Suprapubic skin (tissue), 4 donors: ENCODE results near the gene NPHP1. TPM values are rescaled to one million over a fixed set of nuclear protein-coding genes. Genes with fewer than 3 reads are reported as not detected.
"Not testable (repeated sequence)": the region's sequence is repeated elsewhere in the genome, so short reads cannot be mapped to it uniquely, and the experiment has no call there.

Experiments used
- DNase-seq, 2 donors: peaks; one replicate each; pipeline ENCODE4 v3.0.0-alpha.2; 2019; ENCODE audit warnings: low spot score in 2 of 2
- H3K27ac ChIP-seq: fragments of 200-600 bp; sonication (generic); one replicate; pipeline ENCODE4 v1.5.1; 2019
- H3K27me3 ChIP-seq: fragments of 200-600 bp; sonication (generic); one replicate; pipeline ENCODE4 v1.5.1; 2019
- H3K36me3 ChIP-seq: fragments of 200-600 bp; sonication (generic); one replicate; pipeline ENCODE4 v1.5.1; 2019
- H3K4me1 ChIP-seq: fragments of 200-600 bp; sonication (generic); one replicate; pipeline ENCODE4 v1.5.1; 2019
- H3K4me3 ChIP-seq: fragments of 200-600 bp; sonication (generic); one replicate; pipeline ENCODE4 v1.5.1; 2019; ENCODE audit warnings: mild to moderate bottlenecking
- H3K9me3 ChIP-seq: fragments of 200-600 bp; sonication (generic); one replicate; pipeline ENCODE4 v1.5.1; 2019
- WGBS: methylation state at CpG from one replicate; pipeline ENCODE4 v1.1.5; 2018; 5-methylcytosine and 5-hydroxymethylcytosine counted together
- total RNA-seq, 4 donors: library from RNA; depleted of rRNA; stranded (reverse); fragments of >200 nt; gene quantifications; one replicate each; pipeline ENCODE4 v1.1.0, GENCODE V29; 2016

Gene NPHP1
- total RNA-seq, 4 donors from 2014 or later: 1.9 to 6.5 (median 3.2) TPM

- not testable (repeated sequence) for DNase-seq, H3K36me3 ChIP-seq, H3K4me3 ChIP-seq, H3K27ac ChIP-seq, H3K27me3 ChIP-seq, H3K9me3 ChIP-seq, H3K4me1 ChIP-seq
- no CpG with 5 or more reads among the region's 2 CpGs for WGBS
Observed at GRCh38 chr2:110083757-110084156, 121.1 kb downstream of the NPHP1 start.

DNA sequence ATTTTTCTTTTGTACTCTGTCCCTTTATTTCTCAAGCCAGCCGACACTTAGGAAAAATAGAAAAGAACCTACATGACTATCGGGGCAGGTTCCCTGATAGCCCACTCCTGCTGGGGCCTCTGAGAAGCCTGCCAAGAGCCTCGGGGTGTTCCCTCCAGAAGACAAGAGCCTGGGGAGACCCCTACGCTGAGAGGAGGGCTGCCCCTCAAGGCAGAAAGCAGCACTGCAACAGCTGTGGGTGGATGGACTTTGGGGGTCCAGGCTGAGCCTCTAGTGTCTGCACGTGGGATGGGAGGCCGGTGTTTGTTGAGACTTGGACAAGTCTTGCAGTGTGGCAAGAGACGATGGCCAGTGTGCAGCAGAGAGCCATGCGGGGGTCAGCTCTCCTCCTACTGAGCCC lies 121.7 kb downstream of the NPHP1 start:
- not testable (repeated sequence) for H3K4me1 ChIP-seq, H3K9me3 ChIP-seq, H3K27ac ChIP-seq, H3K36me3 ChIP-seq, H3K27me3 ChIP-seq, H3K4me3 ChIP-seq, DNase-seq
- WGBS: no CpG with 5 or more reads among the region's 8 CpGs

GRCh38 chr2:110078104-110078503 lies 126.7 kb downstream of the NPHP1 start:
- H3K9me3 ChIP-seq, H3K27ac ChIP-seq, H3K4me1 ChIP-seq, H3K4me3 ChIP-seq, DNase-seq, H3K36me3 ChIP-seq, H3K27me3 ChIP-seq: not testable (repeated sequence)
- WGBS: no CpG with 5 or more reads among the region's 4 CpGs

DNA sequence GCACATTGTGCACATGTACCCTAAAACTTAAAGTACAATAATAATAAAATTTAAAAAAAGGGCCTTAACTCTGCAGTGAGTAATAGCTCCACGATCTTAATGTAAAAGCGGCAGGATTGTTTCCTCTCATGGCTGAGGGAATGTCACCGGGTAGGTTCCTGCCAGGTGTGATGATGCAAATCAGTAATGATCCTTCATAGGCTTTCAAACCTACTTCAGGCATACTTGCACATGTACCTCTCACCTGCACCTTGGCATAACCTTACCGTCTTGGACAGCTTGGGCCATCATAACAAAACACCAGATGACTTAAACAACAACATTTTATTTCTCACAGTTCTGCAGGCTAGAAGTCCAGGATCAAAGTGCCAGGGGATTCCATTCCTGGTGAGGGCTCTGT lies 128.9 kb downstream of the NPHP1 start:
- not testable (repeated sequence) for H3K4me1 ChIP-seq, H3K36me3 ChIP-seq, H3K9me3 ChIP-seq, DNase-seq, H3K4me3 ChIP-seq, H3K27me3 ChIP-seq, H3K27ac ChIP-seq
- WGBS: 93% methylated on average over 2 of the region's 4 CpGs

Other genes starting within 250 kb of the NPHP1 start
- 10 to 100 TPM; 20.8 to 49.2 (median 41.6) TPM for gene MALL, start 89.2 kb downstream of the NPHP1 start, total RNA-seq
- gene MTLN, start 7.5 kb upstream of the NPHP1 start, total RNA-seq: 10 to 100 TPM; 28.3 to 96.5 (median 51.6) TPM